ENCODE results near the gene FAM13C.

GRCh38 chr10:59333701-59334100, 28.6 kb downstream of the FAM13C start:
- TF ChIP-seq POLR2A (IDR thresholded peaks at IDR 0.05) (no peak), CTCF (IDR thresholded peaks at IDR 0.05 in 4 of 5, conservative IDR thresholded peaks at IDR 0.05 in 1 of 5) (no peak)
